Frontal cortex (tissue), 4 donors: ENCODE results near the gene ZNF135. TPM values are rescaled to one million over a fixed set of nuclear protein-coding genes. Genes with fewer than 3 reads are reported as not detected.

Experiments used
- DNase-seq, 2 donors: peaks; one replicate each; pipeline ENCODE4 v3.0.0; 2012; ENCODE audit warnings: low spot score in 2 of 2
- FAIRE-seq: peaks from 2 replicates; lab custom pipeline; 2012; peaks lifted over from hg19 to GRCh38; lab: Jason Lieb, UNC
- total RNA-seq: library from RNA; depleted of rRNA; stranded (reverse); fragments of >200 nt; gene quantifications from one replicate; pipeline ENCODE4 v1.2.3, GENCODE V29; 2014
- donor health status: control.
- donor health status: control.
- donor health status: control.

The ZNF135 gene
- 11.8 TPM for total RNA-seq

DNA sequence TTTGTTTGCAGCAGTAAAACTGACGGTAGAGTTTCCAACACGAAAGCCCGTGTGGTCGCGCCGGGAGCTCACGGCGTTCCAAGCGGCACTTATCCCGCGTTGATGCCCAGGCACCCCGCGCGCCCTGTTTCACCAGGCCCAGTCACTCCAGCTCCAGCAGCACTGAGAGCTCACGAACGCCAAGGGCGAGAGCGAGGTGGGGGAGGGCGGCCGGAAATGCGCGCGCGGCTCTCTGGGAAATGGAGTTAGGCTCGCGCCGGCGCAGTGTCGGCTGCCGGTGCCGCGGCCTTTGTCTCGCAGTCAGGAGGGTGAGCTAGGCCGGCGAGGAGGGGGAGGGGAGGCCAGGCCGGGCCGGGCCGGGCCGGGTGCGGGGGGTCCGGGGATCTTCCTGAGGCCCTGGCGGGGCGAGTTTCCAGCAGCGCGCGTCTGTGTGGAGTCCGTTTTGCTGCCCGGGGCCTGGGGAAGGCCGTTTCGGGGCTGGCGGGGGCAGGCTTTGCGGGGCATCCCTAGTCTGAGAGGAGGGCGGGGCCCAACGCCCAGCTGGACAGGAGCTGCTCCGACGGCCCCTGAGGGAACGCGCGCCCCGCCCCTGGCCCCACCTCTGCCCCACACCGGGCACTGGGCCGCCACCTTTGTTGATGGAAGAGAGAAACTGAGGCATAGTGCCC is at the start of gene ZNF135:
Gene ZNF135 (plus strand): TSS at position 280 of the 668 bp plus-strand sequence. CDS start 721 bp downstream, outside the sequence.
- FAIRE-seq = no peak

DNA sequence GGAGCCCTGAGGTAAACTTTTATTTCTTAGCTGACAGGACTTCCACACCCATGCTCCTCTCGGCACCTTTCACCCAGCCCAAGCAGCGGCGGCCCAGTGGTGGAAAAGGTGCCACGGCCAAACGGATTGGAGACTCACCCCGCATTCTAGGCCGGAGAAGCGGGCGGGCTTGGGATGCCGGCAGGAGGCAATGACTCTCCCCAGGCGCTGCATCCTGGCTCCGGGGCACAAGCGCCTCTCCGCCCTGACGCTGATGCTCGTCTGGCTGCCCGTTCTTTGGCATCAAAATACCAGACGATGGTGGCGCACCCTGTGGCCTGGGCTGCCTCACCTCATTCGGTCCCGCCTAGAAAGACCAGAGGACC is 49.8 kb upstream of the ZNF135 start:
- FAIRE-seq (no peak), DNase-seq (no peak)

More for the DNA sequence above, at the start of gene ZNF135:
- peak; percentile 97 for DNase-seq

DNA sequence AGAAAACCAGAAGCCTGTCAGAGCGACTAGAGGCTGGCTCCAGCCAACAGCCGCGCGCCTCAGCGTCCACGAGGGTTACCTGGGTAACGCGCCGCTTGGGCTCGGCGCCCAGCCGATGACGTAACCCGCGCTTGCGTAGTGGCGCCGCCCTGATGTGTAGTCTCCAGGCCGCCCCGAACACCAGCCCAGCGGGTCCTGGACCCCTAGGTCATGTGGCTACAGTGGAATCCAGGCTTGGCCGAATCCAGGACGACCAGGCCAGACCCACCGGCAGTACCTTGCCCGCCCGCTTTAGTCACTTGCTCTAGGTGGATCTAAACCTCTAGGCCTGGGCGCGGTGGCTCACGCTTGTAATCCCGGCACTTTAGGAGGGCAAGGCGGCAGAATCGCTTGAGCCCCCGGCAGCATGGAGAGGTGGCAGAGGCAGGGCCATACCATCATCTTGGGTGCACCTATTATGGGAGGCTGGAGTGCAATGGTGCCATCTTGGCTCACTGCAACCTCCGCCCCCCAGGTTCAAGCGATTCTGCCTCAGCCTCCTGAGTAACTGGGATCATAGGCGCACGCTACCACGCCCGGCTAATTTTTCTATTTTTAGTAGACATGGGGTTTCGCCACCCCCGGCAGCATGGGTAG is 49.3 kb upstream of the ZNF135 start:
- no peak for FAIRE-seq
- peak; percentile 89 to 95 for DNase-seq

DNA sequence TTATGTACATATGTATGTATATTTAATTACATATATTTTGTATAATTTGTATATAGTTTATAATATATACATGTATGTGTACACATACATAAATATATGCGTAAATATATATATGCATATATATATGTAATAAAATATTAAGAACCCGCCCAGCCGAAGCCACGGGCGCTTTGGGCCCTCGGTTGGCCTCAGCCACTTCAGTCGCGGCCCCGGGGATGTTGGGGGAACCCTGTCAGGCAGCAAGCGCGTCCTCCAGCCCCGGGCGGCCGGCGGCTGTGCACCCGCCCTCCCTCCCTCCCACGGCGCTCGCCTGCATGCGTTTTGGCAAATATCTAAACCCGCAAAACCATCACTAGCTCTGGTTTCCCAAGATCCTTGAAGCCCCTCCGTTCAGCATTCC is 48.6 kb upstream of the ZNF135 start:
- DNase-seq (no peak), FAIRE-seq (no peak)

DNA sequence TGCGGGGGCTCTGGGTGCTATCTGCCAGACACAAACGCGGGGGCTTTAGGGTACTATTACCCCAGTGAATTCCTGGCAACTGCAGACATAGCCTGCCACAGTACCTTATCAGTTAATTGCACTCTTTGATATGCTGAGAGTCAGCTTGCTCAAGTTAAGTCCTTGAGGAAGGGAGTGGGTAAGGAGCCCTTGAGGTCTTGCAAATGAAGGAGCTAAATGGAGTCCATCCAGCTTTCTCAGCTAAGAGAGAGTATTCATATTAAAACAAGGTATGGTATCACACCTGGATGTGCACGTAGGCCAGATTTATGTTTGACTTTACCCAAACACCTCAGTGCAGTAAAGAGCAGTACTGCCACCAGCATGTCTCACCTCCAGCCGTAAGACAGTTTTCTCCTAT is 44.9 kb upstream of the ZNF135 start:
- FAIRE-seq (no peak), DNase-seq (no peak)

DNA sequence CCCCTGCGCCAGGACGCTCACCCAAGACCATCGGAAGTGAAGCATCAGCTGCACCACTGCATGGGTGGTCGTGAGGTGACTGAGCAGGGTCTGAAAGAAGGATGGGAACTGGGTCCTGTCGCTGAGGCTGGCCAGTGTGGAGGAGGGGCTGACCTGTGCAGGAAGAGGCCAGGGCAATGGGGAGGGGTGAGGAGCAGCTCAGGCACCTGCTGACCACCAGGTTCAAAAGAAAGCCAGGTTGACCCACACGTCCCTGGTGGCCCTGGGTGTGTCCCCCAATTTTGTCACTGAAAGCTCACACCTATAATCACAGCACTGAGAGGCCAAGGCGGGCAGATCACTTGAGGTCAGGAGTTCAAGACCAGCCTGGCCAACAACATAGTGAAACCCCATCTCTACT is 39.0 kb upstream of the ZNF135 start:
- FAIRE-seq (no peak), DNase-seq (no peak)

DNA sequence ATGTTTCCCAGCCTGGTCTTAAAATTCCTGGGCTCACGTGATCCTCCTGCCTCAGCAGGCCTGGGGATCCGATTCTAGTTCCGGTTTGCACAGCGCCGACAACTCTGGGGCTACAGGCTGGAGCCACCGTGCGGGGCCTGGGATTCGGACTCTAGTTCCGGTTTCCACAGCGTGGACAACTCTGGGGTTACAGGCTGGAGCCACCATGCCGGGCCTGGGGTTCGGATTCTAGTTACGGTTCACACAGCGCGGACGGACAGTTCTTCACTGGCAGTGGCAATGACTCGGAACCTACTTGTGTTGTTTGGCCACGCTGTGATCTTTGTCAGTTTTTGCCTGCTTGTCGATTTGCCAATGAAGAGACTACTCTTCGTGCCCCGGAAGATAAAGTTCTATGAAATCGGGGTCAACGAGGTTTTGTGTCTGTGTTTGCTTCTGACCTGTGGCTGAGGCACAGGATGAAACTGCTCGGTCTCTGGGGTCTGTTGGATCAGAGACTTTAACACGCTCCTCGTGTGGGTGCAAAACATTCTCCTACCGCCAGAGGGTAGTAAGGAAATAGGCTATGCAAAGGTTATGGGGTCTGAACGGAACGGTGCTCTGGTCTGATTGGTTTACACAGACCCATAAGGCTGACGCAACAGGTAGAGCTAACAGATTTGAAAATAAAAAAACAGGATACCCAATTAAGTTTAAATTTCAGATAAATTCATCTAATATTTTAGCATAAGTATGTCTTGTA is 37.4 kb upstream of the ZNF135 start:
- peak; percentile 28 for FAIRE-seq

DNA sequence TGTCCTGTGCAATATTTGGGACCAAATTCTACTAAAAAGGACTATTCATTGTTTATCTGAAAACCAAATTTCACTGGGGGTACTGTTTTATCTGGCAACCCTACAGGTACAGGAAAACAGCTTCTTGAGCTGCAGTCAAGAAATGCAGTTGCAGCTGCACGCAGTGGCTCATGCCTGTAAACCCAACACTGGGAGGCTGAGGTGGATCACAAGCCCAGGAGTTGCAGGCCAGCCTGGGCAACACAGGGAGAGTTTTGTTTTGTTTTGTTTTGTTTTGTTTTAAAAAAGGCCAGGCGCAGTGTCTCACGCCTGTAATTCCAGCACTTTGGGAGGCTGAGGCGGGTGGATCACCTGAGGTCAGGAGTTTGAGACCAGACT is 36.8 kb upstream of the ZNF135 start:
- FAIRE-seq (no peak), DNase-seq (no peak)

More for the DNA sequence above, 37.4 kb upstream of the ZNF135 start:
- peak; percentile 74 to 85 for DNase-seq

DNA sequence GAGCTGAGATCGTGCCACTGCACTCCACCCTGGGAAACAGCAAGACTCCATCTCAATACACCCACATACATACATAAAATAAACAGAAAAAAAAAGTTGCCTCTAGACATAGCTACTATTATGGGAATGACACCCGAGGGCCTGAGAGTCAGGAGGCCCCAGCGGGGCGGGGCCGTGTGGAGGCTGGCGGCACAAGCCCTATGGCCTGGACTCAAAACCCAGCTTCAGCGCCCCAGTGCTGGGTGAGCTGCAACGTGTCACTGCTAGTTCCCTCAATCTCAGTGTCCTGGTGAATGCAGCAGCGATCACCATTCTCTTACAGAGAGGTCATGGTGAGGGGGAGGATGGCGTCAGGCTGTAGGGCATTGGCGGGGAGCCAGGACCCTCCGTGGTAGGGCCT is 34.4 kb upstream of the ZNF135 start:
- DNase-seq (no peak), FAIRE-seq (no peak)

DNA sequence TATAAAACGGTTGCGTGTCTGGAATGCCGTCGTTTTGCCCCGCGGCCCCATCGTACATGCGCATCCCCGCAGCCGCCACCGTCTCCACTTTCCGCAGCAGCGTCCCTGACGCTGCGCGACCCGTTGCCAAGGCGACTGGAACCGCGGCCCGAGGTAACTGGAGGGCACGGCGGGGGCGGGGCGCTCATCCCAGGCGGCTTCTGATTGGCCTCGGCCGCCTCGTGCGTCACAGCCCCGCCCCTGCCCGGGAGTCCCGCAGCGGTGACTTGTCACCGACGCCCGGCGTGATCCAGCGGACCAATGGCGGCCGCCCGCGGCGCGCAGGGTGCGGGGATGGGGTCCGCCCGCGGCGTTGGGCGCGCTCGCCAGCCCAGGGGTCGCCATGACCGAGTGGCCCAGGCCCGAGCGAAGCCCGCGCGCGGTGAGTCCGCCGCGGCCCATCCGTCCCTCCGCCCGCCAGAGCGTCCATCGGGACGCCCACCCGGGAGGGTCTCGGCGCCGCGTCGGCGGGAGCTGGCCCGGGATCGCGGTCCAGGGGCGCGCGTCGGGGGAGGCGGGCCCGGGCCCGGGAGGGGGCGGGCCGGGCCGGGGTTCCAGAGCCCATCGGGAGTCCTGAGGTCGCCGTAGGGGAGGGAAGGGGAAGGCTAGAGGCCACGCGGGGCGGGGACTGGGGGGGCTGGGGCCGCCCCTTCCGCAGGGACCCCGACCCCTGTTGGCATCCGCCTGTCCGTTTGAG is 25.2 kb upstream of the ZNF135 start, which contains the start of gene ZSCAN1:
Gene ZSCAN1 (plus strand): TSS at position 285 of the 736 bp plus-strand sequence. CDS start 3,812 bp downstream, outside the sequence.
- FAIRE-seq (no peak), DNase-seq (peak; percentile 99)

DNA sequence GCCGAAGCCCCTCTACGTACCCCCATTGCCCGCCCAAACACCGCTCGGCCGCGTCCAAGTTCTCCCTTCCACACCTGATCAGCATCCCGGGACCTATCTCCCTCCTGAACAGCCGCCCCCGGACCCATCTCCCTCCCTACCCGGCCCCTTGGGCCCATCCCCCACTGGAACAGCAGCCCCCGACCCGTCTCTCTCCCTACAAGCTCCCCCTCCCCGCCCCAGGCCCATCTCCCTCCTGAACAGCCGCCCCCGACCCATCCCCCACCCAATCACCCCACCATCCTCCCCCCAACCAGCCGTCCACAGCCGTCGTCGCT is 24.6 kb upstream of the ZNF135 start:
- FAIRE-seq (no peak), DNase-seq (no peak)

DNA sequence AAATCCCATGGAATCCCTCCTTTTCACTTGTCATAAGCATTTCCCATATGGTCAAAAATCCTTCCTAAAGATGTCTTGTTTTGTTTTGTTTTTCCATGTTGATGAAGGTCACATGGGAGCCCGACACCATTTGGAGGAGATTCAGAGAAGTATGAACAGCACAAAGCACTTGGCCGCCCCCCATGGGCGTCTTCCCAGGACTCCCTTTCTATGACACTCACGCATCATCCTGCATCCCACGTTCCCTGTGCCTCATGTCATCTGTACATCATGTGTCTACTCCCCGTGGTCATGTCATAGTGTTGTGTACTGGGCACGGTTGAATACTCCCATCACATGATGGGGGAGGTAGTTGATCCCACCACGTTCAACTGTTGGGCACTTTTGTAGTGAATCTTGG is 23.2 kb upstream of the ZNF135 start:
- FAIRE-seq (no peak), DNase-seq (no peak)

DNA sequence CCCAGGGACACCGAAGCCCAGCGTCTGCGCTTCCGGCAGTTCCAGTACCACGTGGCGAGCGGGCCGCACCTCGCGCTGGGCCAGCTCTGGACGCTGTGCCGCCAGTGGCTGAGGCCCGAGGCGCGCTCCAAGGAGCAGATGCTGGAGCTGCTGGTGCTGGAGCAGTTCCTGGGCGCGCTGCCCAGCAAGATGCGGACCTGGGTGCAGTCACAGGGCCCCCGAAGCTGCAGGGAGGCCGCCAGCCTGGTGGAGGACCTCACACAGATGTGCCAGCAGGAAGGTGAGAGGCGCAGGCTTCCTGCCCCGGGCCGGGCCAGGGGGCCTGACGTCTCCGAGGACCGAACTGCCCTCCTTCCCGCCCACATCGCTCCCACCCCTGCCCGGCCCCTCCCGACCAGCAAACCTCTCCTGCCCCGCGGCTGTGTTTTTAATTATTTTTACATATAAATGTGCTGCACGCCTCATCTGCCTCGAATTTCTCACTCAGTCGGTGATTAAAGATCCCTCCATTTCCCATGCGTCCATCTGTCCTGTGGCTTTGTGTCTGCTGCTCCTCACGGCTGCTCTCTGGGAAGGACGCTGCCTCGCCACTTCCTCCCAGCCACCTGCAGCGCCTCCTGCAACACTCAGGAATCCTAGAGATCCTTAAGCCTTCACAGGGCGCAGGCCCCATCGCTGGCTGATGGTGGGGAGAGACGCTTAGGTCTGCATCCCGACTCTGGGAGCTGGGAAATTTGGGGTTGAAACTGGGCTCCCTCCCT is 21.0 kb upstream of the ZNF135 start:
- no peak for DNase-seq
- FAIRE-seq = no peak

DNA sequence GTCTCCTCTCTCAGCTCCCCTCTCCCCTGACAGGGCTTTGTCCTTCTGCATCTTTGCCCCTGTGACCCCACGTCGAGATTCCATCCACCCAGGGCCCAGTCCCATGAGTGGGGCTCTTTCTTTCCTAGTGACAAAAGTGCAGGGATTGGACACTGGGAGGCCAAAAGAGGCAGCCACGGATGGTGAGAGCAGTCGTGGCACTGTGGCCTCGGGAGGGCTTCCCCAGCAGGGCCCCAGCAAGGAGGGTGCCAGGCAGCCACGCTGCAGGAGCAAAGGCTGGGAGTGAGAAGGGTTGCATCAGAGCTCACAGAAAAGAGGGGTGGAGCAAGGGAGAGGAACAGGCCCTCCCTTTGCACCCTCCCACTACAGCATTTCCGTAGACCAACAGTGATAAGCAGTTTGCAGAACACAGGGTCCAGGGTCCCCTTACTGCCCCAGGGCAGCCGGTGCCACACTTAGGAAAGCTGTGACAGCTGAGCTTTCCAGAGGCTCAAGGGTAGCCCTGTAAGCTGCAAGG is 20.3 kb upstream of the ZNF135 start:
- no peak for FAIRE-seq

DNA sequence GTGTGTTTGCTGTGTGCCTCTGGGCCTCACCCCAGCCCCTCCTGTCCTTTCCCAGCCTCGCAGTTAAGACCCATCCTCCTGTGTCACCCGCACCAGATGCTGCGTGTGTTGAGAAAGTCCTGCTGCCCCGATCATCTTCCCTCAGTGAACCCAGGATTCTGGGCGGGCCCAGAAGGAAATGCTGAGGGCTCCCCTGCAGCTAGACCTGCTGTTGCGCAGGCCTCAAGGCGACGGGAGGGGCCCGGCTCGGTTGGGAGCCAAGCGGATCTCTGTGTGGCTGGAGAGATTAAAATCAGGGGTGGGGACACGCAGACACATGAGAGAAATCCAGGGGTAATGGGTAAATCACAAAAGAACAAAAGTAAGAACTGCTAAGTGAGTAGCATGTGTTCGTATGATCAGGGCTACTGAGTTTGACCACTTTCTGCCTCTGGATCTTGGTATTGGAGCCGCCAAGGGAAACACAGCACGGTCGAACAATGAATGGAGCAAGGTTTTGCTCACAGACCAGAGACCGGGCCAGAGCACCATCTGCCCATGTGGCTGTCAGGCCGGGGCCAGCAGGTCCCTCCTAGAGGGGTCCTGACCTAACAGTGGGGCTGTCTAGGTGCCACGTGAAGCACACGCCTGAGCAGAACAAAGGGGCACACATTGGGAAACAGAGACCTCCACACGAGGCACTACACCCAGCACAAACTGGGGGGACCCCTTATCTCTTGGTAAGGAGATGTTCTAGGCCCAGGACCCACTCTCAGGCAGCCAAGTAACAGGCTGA is 18.1 kb upstream of the ZNF135 start:
- FAIRE-seq = no peak
- no peak for DNase-seq

More for the DNA sequence above, 20.3 kb upstream of the ZNF135 start:
- DNase-seq = peak in 1 of 2 donors; percentile 12

DNA sequence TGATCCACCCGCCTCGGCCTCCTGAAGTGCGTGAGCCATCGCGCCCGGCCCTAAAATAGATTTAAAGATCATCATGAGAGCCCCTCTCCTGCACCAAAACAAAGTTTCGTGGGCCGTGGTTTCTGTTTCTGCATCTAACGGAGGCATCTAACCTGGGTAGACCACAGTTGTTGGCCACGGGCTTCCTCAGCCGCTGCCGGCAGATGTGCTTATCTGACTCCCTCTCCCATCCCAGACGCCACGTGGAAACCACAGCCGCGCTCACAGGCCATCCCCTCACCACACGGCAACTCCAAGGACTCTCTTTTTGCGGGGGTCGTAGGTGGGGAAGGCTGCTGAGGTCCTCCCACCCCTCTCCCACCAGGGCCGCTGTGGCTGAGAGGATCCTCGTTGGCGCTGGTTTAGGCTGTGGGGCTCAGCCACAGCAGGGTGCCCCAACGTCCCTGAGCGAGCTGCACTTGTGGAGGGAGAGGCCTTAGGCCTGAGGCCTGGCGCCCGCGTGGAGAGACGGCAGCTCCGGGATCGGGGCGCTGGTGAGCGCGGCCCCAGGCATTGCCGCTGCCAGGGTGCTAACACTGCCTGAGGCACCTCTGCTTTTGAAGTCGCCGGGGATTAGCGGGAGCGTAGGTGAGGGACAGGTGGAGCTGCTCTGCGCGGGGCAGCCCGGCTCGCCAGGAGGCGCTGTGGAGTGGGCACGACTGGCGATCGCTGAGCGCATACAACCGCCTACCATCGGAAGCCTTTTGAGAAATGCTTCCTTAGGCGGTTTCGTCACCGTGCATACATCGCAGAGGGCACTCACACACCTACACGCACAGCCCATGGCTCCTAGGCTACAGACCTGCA is 16.4 kb upstream of the ZNF135 start:
- DNase-seq = no peak

DNA sequence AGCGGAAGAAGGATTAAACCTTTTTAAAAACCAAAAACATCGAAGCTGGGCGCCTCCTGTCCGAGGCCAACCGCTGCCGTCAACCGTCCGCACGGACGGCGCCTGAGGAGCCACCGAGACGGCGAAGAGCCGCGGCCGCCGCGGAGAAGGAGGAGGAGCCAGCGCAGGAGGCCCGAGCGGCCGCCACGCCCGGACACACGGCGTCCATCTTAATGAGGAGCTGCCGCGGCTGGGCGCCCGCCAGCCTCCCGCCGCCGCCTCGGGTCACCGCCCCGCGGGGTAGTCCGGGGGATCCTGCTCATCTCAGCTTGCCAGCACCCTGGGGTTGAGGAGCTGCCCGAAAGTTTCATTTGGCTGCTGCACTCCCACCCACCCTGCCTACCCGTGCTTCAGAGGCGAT is 14.7 kb upstream of the ZNF135 start:
- FAIRE-seq (no peak), DNase-seq (no peak)

More for the DNA sequence above, 16.4 kb upstream of the ZNF135 start:
- no peak for FAIRE-seq

DNA sequence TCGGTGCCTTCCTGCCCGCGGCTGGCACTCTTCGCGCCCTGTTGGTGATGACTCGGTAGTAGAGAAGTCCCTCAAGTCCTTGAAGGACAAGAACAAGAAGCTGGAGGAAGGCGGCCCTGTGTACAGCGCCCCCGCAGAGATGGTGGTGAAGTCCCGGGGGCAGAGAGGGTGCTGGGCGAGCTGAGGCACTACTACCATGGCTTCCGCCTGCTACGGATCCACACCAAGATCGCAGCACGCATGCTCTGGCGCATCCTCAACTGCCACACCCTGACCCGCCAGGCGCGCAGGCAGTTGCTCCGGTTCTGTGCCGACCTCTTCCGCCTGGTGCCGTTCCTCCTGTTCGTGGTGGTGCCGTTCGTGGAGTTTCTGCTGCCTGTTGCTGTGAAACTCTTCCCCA is 14.2 kb upstream of the ZNF135 start:
- DNase-seq (no peak), FAIRE-seq (no peak)
